K562 (cell line): ENCODE results near the gene FILIP1L. TPM values are rescaled to one million over a fixed set of nuclear protein-coding genes. Genes with fewer than 3 reads are reported as not detected.

Experiments used
- ATAC-seq: fragments of 200-7000 bp; cut with Tn5 transposase; 3 replicates; pipeline ENCODE4 v1.9.1; 2020; ENCODE audit warnings: moderate library complexity
- BruUV-seq: library from RNA; stranded (reverse); fragments of 400-500 nt; replicated peaks from 2 replicates; lab custom pipeline; 2021; lab: Mats Ljungman, UMichigan
- CTCF ChIA-PET: fragments of 300-600 bp; formaldehyde crosslinking; extraction: SDS; loops from one replicate; lab custom pipeline; 2021; ENCODE audit warnings: low intra/inter-chr PET ratio; lab: Yijun Ruan, JAX
- POLR2A ChIA-PET: fragments of 300-600, 350-650 bp; sonication (Branson Sonifier 250); formaldehyde crosslinking; extraction: SDS; loops from one replicate; lab custom pipeline; 2021; ENCODE audit warnings: antibody characterized with exemption, inconsistent platforms; lab: Yijun Ruan, JAX
- DNase-seq, 4 experiments: peaks; one replicate each; pipeline versions ENCODE4 v3.0.0 to v3.0.0-alpha.2; 2011 to 2018; ENCODE audit warnings: low spot score in 3 of 4, mixed read lengths in 3 of 4; ENCODE audit errors: extremely low read depth in 1 of 4
- FAIRE-seq: peaks from 2 replicates; lab custom pipeline; 2011; peaks lifted over from hg19 to GRCh38; lab: Jason Lieb, UNC
- H2AFZ ChIP-seq: 2 replicates; pipeline ENCODE4 v1.6.0; 2011; ENCODE audit warnings: low read depth, low read length, control low read depth, inconsistent platforms
- H3K27ac ChIP-seq: fragments of 200-600 bp; 3 replicates; pipeline ENCODE4 v1.8.0; 2011; ENCODE audit warnings: low read depth, mild to moderate bottlenecking, control low read depth, inconsistent platforms, low read length, moderate library complexity, mixed read lengths; ENCODE audit errors: extremely low read depth
- H3K27me3 ChIP-seq, 2 experiments: fragments of 300-600 bp in 1 of 2; 2 replicates in 1 of 2; 3 replicates in 1 of 2; pipeline versions ENCODE4 v1.6.0 to v1.8.0; 2011; ENCODE audit warnings: inconsistent platforms in 2 of 2, low read length in 2 of 2, mild to moderate bottlenecking in 1 of 2, mixed read lengths in 1 of 2, moderate library complexity in 1 of 2; ENCODE audit not compliant: control insufficient read depth in 2 of 2, insufficient read depth in 2 of 2
- H3K36me3 ChIP-seq: fragments of 300-600 bp; 3 replicates; pipeline ENCODE4 v1.8.0; 2011; ENCODE audit warnings: mild to moderate bottlenecking, low read length, inconsistent platforms; ENCODE audit not compliant: control insufficient read depth, insufficient read depth
- H3K4me1 ChIP-seq, 2 experiments: fragments of 200-600 bp in 1 of 2; replicated peaks in 1 of 2; 2 replicates in 1 of 2; 3 replicates in 1 of 2; pipeline versions ENCODE4 v1.5.1 to v1.8.0; 2011; ENCODE audit warnings: inconsistent platforms in 2 of 2, low read length in 2 of 2, mild to moderate bottlenecking in 1 of 2, mixed read lengths in 1 of 2, moderate library complexity in 1 of 2; ENCODE audit not compliant: control insufficient read depth in 2 of 2, insufficient read depth in 2 of 2
- H3K4me2 ChIP-seq: 2 replicates; pipeline ENCODE4 v1.6.1; 2011; ENCODE audit warnings: low read length, control low read depth, inconsistent platforms, mixed read lengths; ENCODE audit not compliant: insufficient read depth
- H3K4me3 ChIP-seq: fragments of 200-600 bp; sonication (generic), shearing (Covaris generic); 2 replicates; pipeline ENCODE4 v1.5.1; 2016; ENCODE audit warnings: control low read depth, inconsistent platforms
- H3K79me2 ChIP-seq: fragments of 200-600 bp; 3 replicates; pipeline ENCODE4 v1.8.0; 2011; ENCODE audit warnings: low read length, inconsistent platforms; ENCODE audit not compliant: control insufficient read depth, insufficient read depth
- H3K9ac ChIP-seq, 2 experiments: 2 replicates each; pipeline versions ENCODE4 v1.6.0 to v1.6.1; 2011; ENCODE audit warnings: low read depth in 2 of 2, low read length in 2 of 2, control low read depth in 1 of 2, inconsistent platforms in 1 of 2, mild to moderate bottlenecking in 1 of 2, mixed read lengths in 1 of 2; ENCODE audit not compliant: insufficient read depth in 1 of 2
- H3K9me1 ChIP-seq: one replicate; pipeline ENCODE4 v1.6.0; 2011; ENCODE audit warnings: inconsistent platforms, mild to moderate bottlenecking, low read length, moderate library complexity; ENCODE audit not compliant: control insufficient read depth, insufficient read depth
- H3K9me3 ChIP-seq: replicated peaks from 2 replicates; pipeline ENCODE4 v1.5.1; 2011; ENCODE audit warnings: low read depth, low read length, inconsistent platforms; ENCODE audit not compliant: control insufficient read depth, insufficient read depth
- H4K20me1 ChIP-seq: replicated peaks from 2 replicates; pipeline ENCODE4 v1.6.1; 2011; ENCODE audit warnings: low read length, inconsistent platforms, mixed read lengths; ENCODE audit not compliant: control insufficient read depth, insufficient read depth
- CBX1 ChIP-seq: sonication (generic); IDR thresholded peaks from 2 replicates; pipeline ENCODE4 v1.6.1; 2016; ENCODE audit warnings: antibody characterized with exemption, low read depth, mild to moderate bottlenecking
- CBX5 ChIP-seq: IDR thresholded peaks from 2 replicates; pipeline ENCODE4 v1.6.1; 2014; ENCODE audit warnings: low read depth, borderline replicate concordance
- EHMT2 ChIP-seq: fragments of 450-650 bp; IDR thresholded peaks from 2 replicates; pipeline ENCODE4 v1.6.1; 2018; ENCODE audit warnings: antibody characterized with exemption
- FOSL1 ChIP-seq: fragments of 200-800 bp; sonication (Bioruptor generic); conservative IDR thresholded peaks from 2 replicates; pipeline ENCODE4 v1.6.1; 2016; ENCODE audit warnings: missing genetic modification characterization, missing compliant biosample characterization
- HDAC3 ChIP-seq: fragments of 450-650 bp; IDR thresholded peaks from 2 replicates; pipeline ENCODE4 v1.6.1; 2018; ENCODE audit warnings: borderline replicate concordance, mild to moderate bottlenecking, moderate library complexity; ENCODE audit not compliant: partially characterized antibody
- NCOA4 ChIP-seq: fragments of 450-650 bp; IDR thresholded peaks from 2 replicates; pipeline ENCODE4 v1.6.1; 2018; ENCODE audit warnings: mild to moderate bottlenecking; ENCODE audit not compliant: partially characterized antibody
- PHF8 ChIP-seq: fragments of 200-600 bp; sonication (generic); IDR thresholded peaks from 2 replicates; pipeline ENCODE4 v1.6.1; 2012; ENCODE audit warnings: mixed run types, mild to moderate bottlenecking, inconsistent platforms, low read length, moderate library complexity, borderline replicate concordance
- PRPF4 ChIP-seq: fragments of 200-400 bp; formaldehyde crosslinking; IDR thresholded peaks from one replicate; pipeline ENCODE4 v1.6.1; 2017; ENCODE audit warnings: low read length, low read depth, mild to moderate bottlenecking; ENCODE audit not compliant: insufficient read depth, poor library complexity, severe bottlenecking
- SIN3A ChIP-seq, 2 experiments: fragments of 150-350 bp in 1 of 2; IDR thresholded peaks; 2 replicates each; pipeline ENCODE4 v1.6.1; 2011 to 2016; ENCODE audit warnings: borderline replicate concordance in 2 of 2, low read depth in 2 of 2, low read length in 2 of 2, mild to moderate bottlenecking in 2 of 2, moderate library complexity in 2 of 2; ENCODE audit not compliant: control insufficient read depth in 1 of 2
- SIRT6 ChIP-seq: IDR thresholded peaks from one replicate; pipeline ENCODE4 v1.6.1; 2012; ENCODE audit warnings: low read depth, mild to moderate bottlenecking, control low read depth, inconsistent platforms, low read length, moderate library complexity
- SLC30A9 ChIP-seq: fragments of 250-450 bp; sonication (Bioruptor Pico); IDR thresholded peaks from 2 replicates; pipeline ENCODE4 v1.8.0; 2022; ENCODE audit warnings: mild to moderate bottlenecking, moderate library complexity
- TAF7 ChIP-seq: fragments of 450-650 bp; IDR thresholded peaks from 2 replicates; pipeline ENCODE4 v1.6.1; 2016; ENCODE audit warnings: missing genetic modification characterization, missing compliant biosample characterization
- TAL1 ChIP-seq: fragments of 450-650 bp; IDR thresholded peaks from 2 replicates; pipeline ENCODE4 v1.6.1; 2016; ENCODE audit warnings: mild to moderate bottlenecking
- TEAD4 ChIP-seq, 2 experiments: sonication (generic) in 1 of 2; formaldehyde crosslinking in 1 of 2; IDR thresholded peaks; 2 replicates each; pipeline versions ENCODE4 v1.6.1 to v1.8.0; 2012 to 2022; ENCODE audit warnings: borderline replicate concordance in 1 of 2, inconsistent platforms in 1 of 2, low read length in 1 of 2, mild to moderate bottlenecking in 1 of 2, missing genetic modification reagents in 1 of 2
- ZNF717 ChIP-seq: fragments of 250-450 bp; sonication (Bioruptor Pico); IDR thresholded peaks from 2 replicates; pipeline ENCODE4 v1.5.0; 2021
- WGBS: fragments of 100-300 bp; shearing (Covaris generic); methylation state at CpG from one replicate; pipeline ENCODE4 v1.1.6; 2016; ENCODE audit warnings: low coverage, mixed read lengths; ENCODE audit not compliant: insufficient coverage; ENCODE audit errors: missing lambda C conversion rate; 5-methylcytosine and 5-hydroxymethylcytosine counted together
- in situ Hi-C: fragments of 300-500 bp; cut with MboI; formaldehyde crosslinking; loops from 4 replicates; pipeline ENCODE4 v1.15.0; 2018; ENCODE audit warnings: inconsistent platforms, mixed read lengths
- intact Hi-C: fragments of 100-400 bp; cut with micrococcal nuclease; formaldehyde crosslinking; loops from 2 replicates; pipeline ENCODE4 v1.14.2; 2022
- polyA plus RNA-seq, 8 experiments: library from polyadenylated mRNA; depleted of rRNA in 4 of 8; stranded (reverse) in 5 of 8; unstranded in 3 of 8; fragments of >200 nt; fragmentation: Nextera tagmentation in 2 of 8; fragmentation: Illumina TruSeq in 1 of 8; extraction: Ambion mirVana in 2 of 8; extraction: Trizol in 1 of 8; gene quantifications; 2 replicates each; pipeline versions ENCODE4 v1.2.1 to v1.2.3, GENCODE V29; 2011 to 2014; ENCODE audit warnings: inconsistent platforms in 1 of 8, missing spikeins in 1 of 8
- total RNA-seq, 7 experiments: library from RNA; depleted of rRNA in 6 of 7; stranded (reverse); fragments of >200 nt in 6 of 7; fragmentation: Illumina TruSeq in 2 of 7; extraction: Trizol in 2 of 7; gene quantifications; 2 replicates each; pipeline versions ENCODE4 v1.2.1 to v1.2.3, GENCODE V29; 2011 to 2021; ENCODE audit warnings: low replicate concordance in 1 of 7
- TF ChIP-seq, protein P1 (sequence below): sonication (generic); formaldehyde crosslinking; IDR thresholded peaks from 2 replicates; pipeline ENCODE4 v1.4.0; 2020; ENCODE audit warnings: mild to moderate bottlenecking, missing genetic modification reagents
- TF ChIP-seq, protein P2 (sequence below): fragments of 250-450 bp; sonication (Bioruptor Pico); IDR thresholded peaks from 2 replicates; pipeline ENCODE4 v1.9.0; 2021; ENCODE audit warnings: mild to moderate bottlenecking
- TF ChIP-seq, protein P3 (sequence below): fragments of 450-650 bp; conservative IDR thresholded peaks from 2 replicates; pipeline ENCODE4 v1.6.1; 2016; ENCODE audit warnings: missing genetic modification characterization, low read depth, mild to moderate bottlenecking, control low read depth, missing compliant biosample characterization
- TF ChIP-seq, protein P4 (sequence below), 2 experiments: fragments of 250-450 bp in 1 of 2; fragments of 450-650 bp in 1 of 2; sonication (Bioruptor Pico) in 1 of 2; IDR thresholded peaks; 2 replicates each; pipeline versions ENCODE4 v1.6.1 to v1.8.0; 2016 to 2021; ENCODE audit warnings: mild to moderate bottlenecking in 2 of 2, moderate library complexity in 2 of 2, missing compliant biosample characterization in 1 of 2, missing genetic modification characterization in 1 of 2

The FILIP1L gene
- total and polyA plus RNA-seq, 9 of the 15 experiments (the other 6 are each of a cell fraction or from before 2014, with no cell fraction given), result 0.50 to 2.1 (median 1.1) TPM

DNA sequence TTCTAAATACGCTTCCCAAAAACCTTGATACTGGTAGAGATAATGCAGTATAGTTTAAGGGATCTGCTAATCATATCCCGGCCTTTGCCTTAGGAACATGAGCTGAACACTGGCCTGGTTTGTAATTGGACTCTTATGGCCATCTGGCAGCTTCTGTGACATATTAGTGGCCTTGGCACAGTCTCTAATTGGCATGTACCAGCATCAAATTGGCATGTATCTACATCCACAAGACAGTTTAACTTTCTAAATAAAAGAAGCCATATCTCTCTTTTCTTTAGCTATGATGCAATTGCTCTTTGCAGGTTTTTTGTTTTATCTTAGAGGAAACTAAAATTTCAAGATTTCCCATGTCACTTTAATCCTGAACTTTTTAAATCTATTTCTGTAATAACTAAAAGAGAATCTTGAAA lies 44.6 kb upstream of the FILIP1L start:
- BruUV-seq, result no TSS peak
- TF ChIP-seq SIN3A (IDR thresholded peaks at IDR 0.05; ENCODE audit: borderline replicate concordance in 2 of 2, control insufficient read depth in 1 of 2, low read depth in 2 of 2, low read length in 2 of 2), result no peak
- TF ChIP-seq SIRT6, result no peak
- TF ChIP-seq, protein P1, sequence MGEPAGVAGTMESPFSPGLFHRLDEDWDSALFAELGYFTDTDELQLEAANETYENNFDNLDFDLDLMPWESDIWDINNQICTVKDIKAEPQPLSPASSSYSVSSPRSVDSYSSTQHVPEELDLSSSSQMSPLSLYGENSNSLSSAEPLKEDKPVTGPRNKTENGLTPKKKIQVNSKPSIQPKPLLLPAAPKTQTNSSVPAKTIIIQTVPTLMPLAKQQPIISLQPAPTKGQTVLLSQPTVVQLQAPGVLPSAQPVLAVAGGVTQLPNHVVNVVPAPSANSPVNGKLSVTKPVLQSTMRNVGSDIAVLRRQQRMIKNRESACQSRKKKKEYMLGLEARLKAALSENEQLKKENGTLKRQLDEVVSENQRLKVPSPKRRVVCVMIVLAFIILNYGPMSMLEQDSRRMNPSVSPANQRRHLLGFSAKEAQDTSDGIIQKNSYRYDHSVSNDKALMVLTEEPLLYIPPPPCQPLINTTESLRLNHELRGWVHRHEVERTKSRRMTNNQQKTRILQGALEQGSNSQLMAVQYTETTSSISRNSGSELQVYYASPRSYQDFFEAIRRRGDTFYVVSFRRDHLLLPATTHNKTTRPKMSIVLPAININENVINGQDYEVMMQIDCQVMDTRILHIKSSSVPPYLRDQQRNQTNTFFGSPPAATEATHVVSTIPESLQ (CRISPR knock-in tag), result no peak
- TF ChIP-seq CBX5, result no peak
- TF ChIP-seq CBX1, result no peak
- no peak for TF ChIP-seq TAF7 (tag)
- TF ChIP-seq, protein P2, sequence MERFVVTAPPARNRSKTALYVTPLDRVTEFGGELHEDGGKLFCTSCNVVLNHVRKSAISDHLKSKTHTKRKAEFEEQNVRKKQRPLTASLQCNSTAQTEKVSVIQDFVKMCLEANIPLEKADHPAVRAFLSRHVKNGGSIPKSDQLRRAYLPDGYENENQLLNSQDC (CRISPR knock-in tag), result no peak
- TF ChIP-seq FOSL1 (tag), result no peak
- TF ChIP-seq TAL1, result no peak
- TF ChIP-seq HDAC3, result no peak
- TF ChIP-seq, protein P3, sequence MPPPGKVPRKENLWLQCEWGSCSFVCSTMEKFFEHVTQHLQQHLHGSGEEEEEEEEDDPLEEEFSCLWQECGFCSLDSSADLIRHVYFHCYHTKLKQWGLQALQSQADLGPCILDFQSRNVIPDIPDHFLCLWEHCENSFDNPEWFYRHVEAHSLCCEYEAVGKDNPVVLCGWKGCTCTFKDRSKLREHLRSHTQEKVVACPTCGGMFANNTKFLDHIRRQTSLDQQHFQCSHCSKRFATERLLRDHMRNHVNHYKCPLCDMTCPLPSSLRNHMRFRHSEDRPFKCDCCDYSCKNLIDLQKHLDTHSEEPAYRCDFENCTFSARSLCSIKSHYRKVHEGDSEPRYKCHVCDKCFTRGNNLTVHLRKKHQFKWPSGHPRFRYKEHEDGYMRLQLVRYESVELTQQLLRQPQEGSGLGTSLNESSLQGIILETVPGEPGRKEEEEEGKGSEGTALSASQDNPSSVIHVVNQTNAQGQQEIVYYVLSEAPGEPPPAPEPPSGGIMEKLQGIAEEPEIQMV (tag), result no peak
- TF ChIP-seq ZNF717, result no peak
- no peak for TF ChIP-seq SLC30A9 (CRISPR knock-in tag)
- TF ChIP-seq NCOA4, result no peak
- TF ChIP-seq, protein P4, sequence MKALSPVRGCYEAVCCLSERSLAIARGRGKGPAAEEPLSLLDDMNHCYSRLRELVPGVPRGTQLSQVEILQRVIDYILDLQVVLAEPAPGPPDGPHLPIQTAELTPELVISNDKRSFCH (CRISPR knock-in tag; IDR thresholded peaks at IDR 0.05), result no peak
- TF ChIP-seq, protein P4 (tag; IDR thresholded peaks at IDR 0.05), result no peak
- TF ChIP-seq PRPF4, result no peak
- TF ChIP-seq EHMT2, result no peak
- no peak for TF ChIP-seq TEAD4 (IDR thresholded peaks at IDR 0.05; ENCODE audit: low read length)
- no peak for TF ChIP-seq TEAD4 (CRISPR knock-in tag; IDR thresholded peaks at IDR 0.05; ENCODE audit: borderline replicate concordance)
- TF ChIP-seq PHF8, result no peak

More for the DNA sequence above, 44.6 kb upstream of the FILIP1L start:
- Histone ChIP-seq H3K9me1 (no peaks in the 10 kb centered on the region), H3K9me3 (peaks cover 4% of the 10 kb centered on the region), H3K4me3 (no peak overlapping the region), H4K20me1 (no peaks in the 10 kb centered on the region), H3K4me2 (no peak overlapping the region), H3K9ac (no peak overlapping the region), H3K79me2 (no peaks in the 10 kb centered on the region), H3K27me3 (no peaks in the 10 kb centered on the region), H2AFZ (no peak overlapping the region), H3K36me3 (peaks cover 8% of the 10 kb centered on the region; the same call in 1 of the 3 replicates), H3K27ac (no peak overlapping the region), H3K4me1 (no peaks in the 10 kb centered on the region)
- intact Hi-C loops (no loop called here), in situ Hi-C loops (no loop called here)
- ATAC-seq (no peak), FAIRE-seq (no peak), DNase-seq (no peak)
- CTCF ChIA-PET, result no interaction called here
- POLR2A ChIA-PET, result no interaction called here
- WGBS, result 90% methylated on average over 2 of the region's 2 CpGs
